Measurements from ENCODE around the gene UBE3B.

DNA sequence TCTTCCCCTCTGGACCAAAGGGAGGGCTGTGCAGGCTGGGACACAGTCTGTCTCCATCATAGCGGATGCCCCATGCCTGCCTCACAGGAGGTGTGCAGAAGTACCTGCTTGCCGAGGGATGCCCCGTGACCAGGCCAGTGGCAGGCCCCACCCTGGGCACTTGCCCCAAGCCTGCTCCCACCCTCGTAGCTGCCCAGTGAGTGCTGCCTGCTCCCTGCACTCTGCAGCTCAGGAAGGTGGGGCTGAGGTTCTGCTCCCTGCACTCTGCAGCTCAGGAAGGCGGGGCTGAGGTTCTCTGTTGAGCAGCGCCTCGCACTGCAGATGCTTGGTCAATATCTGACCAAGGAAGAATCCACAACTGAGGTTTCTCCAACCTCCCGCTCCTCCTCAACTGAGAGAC, 89.0 kb downstream of the UBE3B start:
- TF ChIP-seq, protein P1, sequence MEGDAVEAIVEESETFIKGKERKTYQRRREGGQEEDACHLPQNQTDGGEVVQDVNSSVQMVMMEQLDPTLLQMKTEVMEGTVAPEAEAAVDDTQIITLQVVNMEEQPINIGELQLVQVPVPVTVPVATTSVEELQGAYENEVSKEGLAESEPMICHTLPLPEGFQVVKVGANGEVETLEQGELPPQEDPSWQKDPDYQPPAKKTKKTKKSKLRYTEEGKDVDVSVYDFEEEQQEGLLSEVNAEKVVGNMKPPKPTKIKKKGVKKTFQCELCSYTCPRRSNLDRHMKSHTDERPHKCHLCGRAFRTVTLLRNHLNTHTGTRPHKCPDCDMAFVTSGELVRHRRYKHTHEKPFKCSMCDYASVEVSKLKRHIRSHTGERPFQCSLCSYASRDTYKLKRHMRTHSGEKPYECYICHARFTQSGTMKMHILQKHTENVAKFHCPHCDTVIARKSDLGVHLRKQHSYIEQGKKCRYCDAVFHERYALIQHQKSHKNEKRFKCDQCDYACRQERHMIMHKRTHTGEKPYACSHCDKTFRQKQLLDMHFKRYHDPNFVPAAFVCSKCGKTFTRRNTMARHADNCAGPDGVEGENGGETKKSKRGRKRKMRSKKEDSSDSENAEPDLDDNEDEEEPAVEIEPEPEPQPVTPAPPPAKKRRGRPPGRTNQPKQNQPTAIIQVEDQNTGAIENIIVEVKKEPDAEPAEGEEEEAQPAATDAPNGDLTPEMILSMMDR (IDR thresholded peaks at IDR 0.05) = no peak
- no peak for TF ChIP-seq EZH2 (IDR thresholded peaks at IDR 0.05)
